OCI-LY3 (cell line): ENCODE data around the gene PFKFB3.

Experiments
- EZH2phosphoT487 ChIP-seq: fragments of 200-600 bp; shearing (Covaris generic); IDR thresholded peaks from 2 replicates; pipeline ENCODE4 v1.6.1; 2018; ENCODE audit warnings: antibody characterized with exemption, mixed run types, low read depth
- TF ChIP-seq, protein P1 (sequence below): fragments of 200-600, 300-600 bp; sonication (generic); IDR thresholded peaks from 2 replicates; pipeline ENCODE4 v1.5.1; 2014; ENCODE audit warnings: antibody characterized with exemption, low read length, low read depth

DNA sequence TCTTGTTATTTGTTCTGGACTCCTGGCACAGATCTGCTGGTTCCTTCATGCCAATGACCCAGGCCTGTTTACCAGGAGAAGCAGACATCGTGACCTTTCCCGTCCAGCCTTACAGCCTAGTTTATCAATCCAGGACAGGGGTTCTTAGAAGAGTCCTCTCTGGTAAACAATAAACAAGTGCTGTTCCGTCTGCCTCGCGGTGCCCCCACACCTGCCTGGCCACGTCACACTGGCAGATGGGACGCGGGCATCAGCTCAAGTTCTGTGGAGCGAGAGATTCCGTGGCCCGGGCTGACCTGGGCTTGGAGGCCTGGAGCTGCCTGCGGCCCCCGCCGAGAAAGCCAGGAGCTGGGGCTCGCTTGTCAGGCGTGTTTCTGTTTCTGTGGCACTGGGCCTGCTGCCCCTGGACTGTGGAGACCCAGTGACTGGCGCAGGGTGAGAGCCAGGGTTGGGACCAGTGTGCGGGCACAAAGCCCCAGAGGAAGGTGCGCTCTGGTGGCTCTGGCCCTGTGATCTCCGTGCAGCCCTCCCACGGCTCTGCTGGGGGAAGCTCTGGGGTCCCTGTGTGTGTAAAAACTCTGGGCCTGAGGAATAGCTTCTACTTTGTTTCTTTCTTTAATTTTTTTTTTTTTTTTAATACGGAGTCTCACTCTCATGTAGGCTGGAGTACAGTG is 28.4 kb upstream of the PFKFB3 start:
- TF ChIP-seq, protein P1, sequence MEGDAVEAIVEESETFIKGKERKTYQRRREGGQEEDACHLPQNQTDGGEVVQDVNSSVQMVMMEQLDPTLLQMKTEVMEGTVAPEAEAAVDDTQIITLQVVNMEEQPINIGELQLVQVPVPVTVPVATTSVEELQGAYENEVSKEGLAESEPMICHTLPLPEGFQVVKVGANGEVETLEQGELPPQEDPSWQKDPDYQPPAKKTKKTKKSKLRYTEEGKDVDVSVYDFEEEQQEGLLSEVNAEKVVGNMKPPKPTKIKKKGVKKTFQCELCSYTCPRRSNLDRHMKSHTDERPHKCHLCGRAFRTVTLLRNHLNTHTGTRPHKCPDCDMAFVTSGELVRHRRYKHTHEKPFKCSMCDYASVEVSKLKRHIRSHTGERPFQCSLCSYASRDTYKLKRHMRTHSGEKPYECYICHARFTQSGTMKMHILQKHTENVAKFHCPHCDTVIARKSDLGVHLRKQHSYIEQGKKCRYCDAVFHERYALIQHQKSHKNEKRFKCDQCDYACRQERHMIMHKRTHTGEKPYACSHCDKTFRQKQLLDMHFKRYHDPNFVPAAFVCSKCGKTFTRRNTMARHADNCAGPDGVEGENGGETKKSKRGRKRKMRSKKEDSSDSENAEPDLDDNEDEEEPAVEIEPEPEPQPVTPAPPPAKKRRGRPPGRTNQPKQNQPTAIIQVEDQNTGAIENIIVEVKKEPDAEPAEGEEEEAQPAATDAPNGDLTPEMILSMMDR = no peak
- TF ChIP-seq EZH2phosphoT487 = no peak
